HCT116 (cell line): ENCODE data around the gene ZBTB39. TPM values are rescaled to one million over a fixed set of nuclear protein-coding genes. Genes with fewer than 3 reads are reported as not detected.

ENCODE experiments used
- ATAC-seq: fragments of 200-7000 bp; cut with Tn5 transposase; 2 replicates; pipeline ENCODE4 v1.9.1; 2020; ENCODE audit warnings: mild to moderate bottlenecking, moderate library complexity
- BruUV-seq: library from RNA; stranded (reverse); fragments of 400-500 nt; replicated peaks from 2 replicates; lab custom pipeline; 2021; lab: Mats Ljungman, UMichigan
- CTCF ChIA-PET: fragments of 300-600 bp; sonication (Branson Sonifier 250); formaldehyde crosslinking; loops from one replicate; lab custom pipeline; 2021; ENCODE audit warnings: antibody characterized with exemption; lab: Charles Lee
- POLR2A ChIA-PET: fragments of 300-600, 350-600 bp; sonication (Branson Sonifier 250); formaldehyde crosslinking; loops from one replicate; lab custom pipeline; 2021; ENCODE audit warnings: antibody characterized with exemption; lab: Charles Lee
- RAD21 ChIA-PET, 2 experiments: fragments of 300-600 bp; sonication (Branson Sonifier 250); formaldehyde crosslinking; loops; one replicate each; lab custom pipeline; 2023; ENCODE audit warnings: low total read pairs in 2 of 2; ENCODE audit not compliant: uncharacterized antibody in 2 of 2, unreplicated experiment in 2 of 2, low non-redundant PET in 1 of 2; lab: Charles Lee
- DNase-seq: peaks from one replicate; pipeline ENCODE4 v3.0.0-alpha.2; 2010; ENCODE audit warnings: low read depth, low spot score
- H2AFZ ChIP-seq: fragments of 200-600 bp; shearing (Covaris generic), sonication (generic); 2 replicates; pipeline ENCODE4 v1.6.1; 2017; ENCODE audit warnings: low read depth, mixed run types, mixed read lengths, antibody characterized with exemption, low read length; ENCODE audit not compliant: poor library complexity, severe bottlenecking
- H3K27ac ChIP-seq: 2 replicates; pipeline ENCODE4 v1.5.1; 2012; ENCODE audit warnings: low read depth, low read length
- H3K27me3 ChIP-seq: fragments of 200-600 bp; sonication (generic); 2 replicates; pipeline ENCODE4 v1.6.1; 2016; ENCODE audit warnings: mixed run types, low read length, mixed read lengths; ENCODE audit not compliant: insufficient read depth
- H3K36me3 ChIP-seq, 2 experiments: fragments of 200-500 bp in 1 of 2; fragments of 200-600 bp in 1 of 2; sonication (Bioruptor generic) in 1 of 2; sonication (generic) in 1 of 2; 2 replicates each; pipeline versions ENCODE4 v1.5.1 to v1.6.1; 2014 to 2016; ENCODE audit warnings: low read length in 2 of 2, inconsistent platforms in 1 of 2, mixed read lengths in 1 of 2, mixed run types in 1 of 2; ENCODE audit not compliant: insufficient read depth in 2 of 2, control insufficient read depth in 1 of 2
- H3K4me1 ChIP-seq, 2 experiments: fragments of 200-600 bp in 1 of 2; sonication (generic) in 1 of 2; 2 replicates each; pipeline versions ENCODE4 v1.5.1 to v1.6.1; 2012 to 2017; ENCODE audit warnings: low read length in 2 of 2, inconsistent platforms in 1 of 2, mild to moderate bottlenecking in 1 of 2, mixed read lengths in 1 of 2, mixed run types in 1 of 2, moderate library complexity in 1 of 2; ENCODE audit not compliant: insufficient read depth in 2 of 2, control insufficient read depth in 1 of 2
- H3K4me2 ChIP-seq: fragments of 200-600 bp; sonication (generic); 2 replicates; pipeline ENCODE4 v1.6.1; 2017; ENCODE audit warnings: mixed run types, low read length, mixed read lengths
- H3K4me3 ChIP-seq, 2 experiments: fragments of 200-600 bp in 1 of 2; sonication (generic) in 1 of 2; replicated peaks in 1 of 2; 2 replicates each; pipeline ENCODE4 v1.5.1; 2011 to 2016; ENCODE audit warnings: low read length in 2 of 2, control low read depth in 1 of 2, low read depth in 1 of 2, mild to moderate bottlenecking in 1 of 2, mixed read lengths in 1 of 2, mixed run types in 1 of 2
- H3K79me2 ChIP-seq: fragments of 200-600 bp; sonication (generic); 2 replicates; pipeline ENCODE4 v1.6.1; 2017; ENCODE audit warnings: mild to moderate bottlenecking, mixed run types, low read length, moderate library complexity, mixed read lengths; ENCODE audit not compliant: insufficient read depth
- H3K9ac ChIP-seq: fragments of 200-600 bp; sonication (generic); 2 replicates; pipeline ENCODE4 v1.6.1; 2016; ENCODE audit warnings: low read length, mixed read lengths
- H3K9me2 ChIP-seq: fragments of 200-600 bp; sonication (generic), shearing (Covaris generic); 2 replicates; pipeline ENCODE4 v1.6.1; 2017; ENCODE audit warnings: mixed run types, mild to moderate bottlenecking, moderate library complexity; ENCODE audit not compliant: insufficient read depth
- H3K9me3 ChIP-seq, 2 experiments: fragments of 200-500 bp in 1 of 2; fragments of 200-600 bp in 1 of 2; sonication (Bioruptor generic) in 1 of 2; sonication (generic) in 1 of 2; 2 replicates each; pipeline ENCODE4 v1.6.1; 2014 to 2017; ENCODE audit warnings: low read length in 2 of 2, mixed read lengths in 2 of 2, inconsistent platforms in 1 of 2, low read depth in 1 of 2, mild to moderate bottlenecking in 1 of 2, mixed run types in 1 of 2, moderate library complexity in 1 of 2; ENCODE audit not compliant: control insufficient read depth in 1 of 2, insufficient read depth in 1 of 2
- H4K20me1 ChIP-seq: fragments of 200-600 bp; sonication (generic), shearing (Covaris generic); 2 replicates; pipeline ENCODE4 v1.6.1; 2017; ENCODE audit warnings: mixed run types, mild to moderate bottlenecking, moderate library complexity; ENCODE audit not compliant: insufficient read depth
- CBX3 ChIP-seq: IDR thresholded peaks from 2 replicates; pipeline ENCODE4 v1.6.1; 2012; ENCODE audit warnings: low read depth
- CEBPB ChIP-seq: IDR thresholded peaks from 2 replicates; pipeline ENCODE4 v1.6.1; 2012; ENCODE audit warnings: low read depth
- EZH2 ChIP-seq: fragments of 200-600 bp; sonication (generic); IDR thresholded peaks from 2 replicates; pipeline ENCODE4 v1.6.1; 2017; ENCODE audit warnings: antibody characterized with exemption, mixed run types
- EZH2phosphoT487 ChIP-seq: fragments of 200-600 bp; IDR thresholded peaks from 2 replicates; pipeline ENCODE4 v1.6.1; 2018; ENCODE audit warnings: antibody characterized with exemption, borderline replicate concordance
- FOSL1 ChIP-seq: IDR thresholded peaks from 2 replicates; pipeline ENCODE4 v1.6.1; 2012; ENCODE audit warnings: low read depth
- JUND ChIP-seq: IDR thresholded peaks from 2 replicates; pipeline ENCODE4 v1.6.1; 2012
- MAX ChIP-seq: IDR thresholded peaks from 2 replicates; pipeline ENCODE4 v1.6.1; 2012
- POLR2A ChIP-seq: IDR thresholded peaks from 2 replicates; pipeline ENCODE4 v1.7.0; 2011; ENCODE audit warnings: borderline replicate concordance; ENCODE audit not compliant: insufficient read depth, insufficient read length; ENCODE audit errors: extremely low read depth
- POLR2AphosphoS5 ChIP-seq: IDR thresholded peaks from 2 replicates; pipeline ENCODE4 v1.6.1; 2011; ENCODE audit warnings: mild to moderate bottlenecking, low read depth, low read length, moderate library complexity
- RAD21 ChIP-seq: IDR thresholded peaks from 2 replicates; pipeline ENCODE4 v1.6.1; 2012; ENCODE audit warnings: low read depth, mild to moderate bottlenecking
- SIN3A ChIP-seq: IDR thresholded peaks from 2 replicates; pipeline ENCODE4 v1.6.1; 2012; ENCODE audit warnings: low read depth
- SP1 ChIP-seq: IDR thresholded peaks from 2 replicates; pipeline ENCODE4 v1.6.1; 2012; ENCODE audit warnings: low read depth
- SRF ChIP-seq: IDR thresholded peaks from 2 replicates; pipeline ENCODE4 v1.6.1; 2012; ENCODE audit warnings: low read depth
- TCF7L2 ChIP-seq: IDR thresholded peaks from 2 replicates; pipeline ENCODE4 v1.7.0; 2011; ENCODE audit warnings: borderline replicate concordance, inconsistent platforms; ENCODE audit not compliant: insufficient read depth, insufficient read length; ENCODE audit errors: extremely low read depth
- YY1 ChIP-seq: IDR thresholded peaks from 2 replicates; pipeline ENCODE4 v1.6.1; 2011; ENCODE audit warnings: low read length, low read depth, moderate library complexity, mild to moderate bottlenecking; ENCODE audit not compliant: insufficient replicate concordance; ENCODE audit errors: extremely low read depth
- ZFX ChIP-seq: fragments of 450-650 bp; IDR thresholded peaks from 2 replicates; pipeline ENCODE4 v1.6.1; 2017
- ZNF274 ChIP-seq: fragments of 200-500 bp; sonication (Bioruptor generic); IDR thresholded peaks from 2 replicates; pipeline ENCODE4 v1.6.1; 2014; ENCODE audit warnings: mild to moderate bottlenecking, low read depth, low read length, inconsistent platforms
- intact Hi-C: fragments of 100-400 bp; cut with micrococcal nuclease; formaldehyde crosslinking; loops from 2 replicates; pipeline ENCODE4 v1.10.0; 2022
- total RNA-seq: library from RNA; stranded (reverse); gene quantifications from one replicate; pipeline ENCODE4 v1.2.1, GENCODE V29; 2021; ENCODE audit not compliant: unreplicated experiment
- TF ChIP-seq, protein P1 (sequence below): IDR thresholded peaks from 2 replicates; pipeline ENCODE4 v1.6.1; 2012; ENCODE audit warnings: low read depth
- TF ChIP-seq, protein P2 (sequence below): IDR thresholded peaks from 2 replicates; pipeline ENCODE4 v1.6.1; 2012

ZBTB39 gene
- total RNA-seq, 1 experiment from 2014 or later, result 12.3 TPM

DNA sequence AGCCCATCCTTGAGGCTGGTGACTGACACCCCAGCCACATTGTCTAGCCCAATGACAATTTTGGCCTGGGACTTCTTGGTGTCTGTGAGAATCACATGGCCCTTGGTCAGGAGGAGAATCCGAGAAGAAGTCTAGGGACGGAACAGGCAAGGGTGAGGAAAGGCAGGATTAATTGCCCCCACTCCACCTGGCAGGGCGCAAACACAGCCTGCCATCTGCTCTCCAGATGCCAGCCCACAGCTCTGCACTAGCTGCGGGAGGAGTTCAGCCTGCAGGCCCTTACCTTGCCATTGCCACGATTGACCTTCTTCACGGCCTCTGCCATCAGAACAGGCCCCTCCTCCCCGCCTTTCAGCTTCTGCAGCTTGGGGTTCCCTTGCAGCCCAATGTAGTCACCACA is 23.1 kb upstream of the ZBTB39 start:
- RAD21 ChIA-PET, result no interaction called here
- no peak for ATAC-seq

GRCh38 chr12:57027805-57028153 is 21.4 kb upstream of the ZBTB39 start:
- DNase-seq (no peak), ATAC-seq (no peak)
- H3K36me3 ChIP-seq, result no peaks in the 10 kb centered on the region
- H3K27ac ChIP-seq, result no peak overlapping the region
- no peak overlapping the region for H3K9ac ChIP-seq
- H3K79me2 ChIP-seq, result no peaks in the 10 kb centered on the region
- no peaks in the 10 kb centered on the region for H4K20me1 ChIP-seq
- no peak overlapping the region for H2AFZ ChIP-seq
- no peak overlapping the region for H3K4me2 ChIP-seq
- ChIA-PET CTCF (no interaction called here), POLR2A (interaction anchor here (1.1 to 1.3 kb wide), 2 partner anchors 10 to 303 kb away, joined by 3 to 4 read pairs; partner anchors contain the start of gene NACA), RAD21 (no interaction called here)
- H3K4me1 ChIP-seq, result peaks cover 12 to 13% of the 10 kb centered on the region in 2 experiments
- intact Hi-C loops, result no loop called here
- H3K4me3 ChIP-seq, result no peak overlapping the region
- BruUV-seq, result no TSS peak
- no peaks in the 10 kb centered on the region for H3K9me2 ChIP-seq
- H3K9me3 ChIP-seq, result no peaks in the 10 kb centered on the region
- H3K27me3 ChIP-seq, result peaks cover 6% of the 10 kb centered on the region; the same call in 1 of the 2 replicates
- TF ChIP-seq POLR2AphosphoS5 (no peak), CEBPB (no peak), POLR2A (no peak), FOSL1 (no peak), ZNF274 (no peak), TCF7L2 (no peak), SP1 (no peak), MAX (no peak), YY1 (no peak), EZH2phosphoT487 (no peak), CBX3 (no peak), SIN3A (no peak), EZH2 (no peak), SRF (no peak), ZFX (no peak), JUND (no peak)
- TF ChIP-seq, protein P1, sequence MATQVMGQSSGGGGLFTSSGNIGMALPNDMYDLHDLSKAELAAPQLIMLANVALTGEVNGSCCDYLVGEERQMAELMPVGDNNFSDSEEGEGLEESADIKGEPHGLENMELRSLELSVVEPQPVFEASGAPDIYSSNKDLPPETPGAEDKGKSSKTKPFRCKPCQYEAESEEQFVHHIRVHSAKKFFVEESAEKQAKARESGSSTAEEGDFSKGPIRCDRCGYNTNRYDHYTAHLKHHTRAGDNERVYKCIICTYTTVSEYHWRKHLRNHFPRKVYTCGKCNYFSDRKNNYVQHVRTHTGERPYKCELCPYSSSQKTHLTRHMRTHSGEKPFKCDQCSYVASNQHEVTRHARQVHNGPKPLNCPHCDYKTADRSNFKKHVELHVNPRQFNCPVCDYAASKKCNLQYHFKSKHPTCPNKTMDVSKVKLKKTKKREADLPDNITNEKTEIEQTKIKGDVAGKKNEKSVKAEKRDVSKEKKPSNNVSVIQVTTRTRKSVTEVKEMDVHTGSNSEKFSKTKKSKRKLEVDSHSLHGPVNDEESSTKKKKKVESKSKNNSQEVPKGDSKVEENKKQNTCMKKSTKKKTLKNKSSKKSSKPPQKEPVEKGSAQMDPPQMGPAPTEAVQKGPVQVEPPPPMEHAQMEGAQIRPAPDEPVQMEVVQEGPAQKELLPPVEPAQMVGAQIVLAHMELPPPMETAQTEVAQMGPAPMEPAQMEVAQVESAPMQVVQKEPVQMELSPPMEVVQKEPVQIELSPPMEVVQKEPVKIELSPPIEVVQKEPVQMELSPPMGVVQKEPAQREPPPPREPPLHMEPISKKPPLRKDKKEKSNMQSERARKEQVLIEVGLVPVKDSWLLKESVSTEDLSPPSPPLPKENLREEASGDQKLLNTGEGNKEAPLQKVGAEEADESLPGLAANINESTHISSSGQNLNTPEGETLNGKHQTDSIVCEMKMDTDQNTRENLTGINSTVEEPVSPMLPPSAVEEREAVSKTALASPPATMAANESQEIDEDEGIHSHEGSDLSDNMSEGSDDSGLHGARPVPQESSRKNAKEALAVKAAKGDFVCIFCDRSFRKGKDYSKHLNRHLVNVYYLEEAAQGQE, result no peak
- TF ChIP-seq, protein P2, sequence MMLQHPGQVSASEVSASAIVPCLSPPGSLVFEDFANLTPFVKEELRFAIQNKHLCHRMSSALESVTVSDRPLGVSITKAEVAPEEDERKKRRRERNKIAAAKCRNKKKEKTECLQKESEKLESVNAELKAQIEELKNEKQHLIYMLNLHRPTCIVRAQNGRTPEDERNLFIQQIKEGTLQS, result no peak

More for the DNA sequence above, 23.1 kb upstream of the ZBTB39 start:
- Histone ChIP-seq H3K4me2 (no peak overlapping the region), H3K27ac (no peak overlapping the region), H3K4me3 (no peak overlapping the region), H3K27me3 (peaks cover 6% of the 10 kb centered on the region; the same call in 1 of the 2 replicates), H3K9me3 (no peaks in the 10 kb centered on the region), H3K9ac (no peak overlapping the region), H4K20me1 (no peaks in the 10 kb centered on the region), H3K79me2 (no peaks in the 10 kb centered on the region), H3K36me3 (no peaks in the 10 kb centered on the region), H3K9me2 (no peaks in the 10 kb centered on the region), H2AFZ (no peak overlapping the region), H3K4me1 (peaks cover 12 to 17% of the 10 kb centered on the region in 2 experiments)
- POLR2A ChIA-PET, result interaction anchor here (1.0 kb wide), 1 partner anchor 23 kb away, joined by 3 read pairs; no protein-coding TSS in a partner anchor
- no peak for DNase-seq
- TF ChIP-seq POLR2A (no peak), SP1 (no peak), RAD21 (no peak)
- CTCF ChIA-PET, result no interaction called here
- BruUV-seq, result no TSS peak
- intact Hi-C loops, result no loop called here
